HG03060 (cell line): ENCODE data around the gene NOP56.

Experiments
- ATAC-seq: cut with Tn5 transposase; IDR thresholded peaks from one replicate; pipeline ENCODE4 v1.9.1; 2021; ENCODE audit warnings: low read depth, moderate number of reproducible peaks; ENCODE audit not compliant: unreplicated experiment

The NOP56 gene

GRCh38 chr20:2640260-2640659 is 12.2 kb upstream of the NOP56 start:
- ATAC-seq: no peak

GRCh38 chr20:2640899-2641298 is 11.5 kb upstream of the NOP56 start:
- no peak for ATAC-seq

- no peak for ATAC-seq
These were observed 8.7 kb upstream of the NOP56 start for GRCh38 chr20:2643708-2644107.

GRCh38 chr20:2652724-2653555 is 508 bp downstream of the NOP56 start:
- peak; percentile 23 for ATAC-seq

GRCh38 chr20:2653556-2654383 is 1.3 kb downstream of the NOP56 start:
- no peak for ATAC-seq

GRCh38 chr20:2654384-2654822 is 2.0 kb downstream of the NOP56 start:
- no peak for ATAC-seq

GRCh38 chr20:2654831-2655230 is 2.4 kb downstream of the NOP56 start:
- ATAC-seq: no peak

- ATAC-seq: no peak
These were observed 3.1 kb downstream of the NOP56 start for GRCh38 chr20:2655331-2656116.

GRCh38 chr20:2656471-2657117 is 4.2 kb downstream of the NOP56 start:
- no peak for ATAC-seq

- ATAC-seq: no peak
These were observed 4.8 kb downstream of the NOP56 start for GRCh38 chr20:2657241-2657640.

GRCh38 chr20:2657674-2658073 is 5.2 kb downstream of the NOP56 start:
- ATAC-seq: no peak

GRCh38 chr20:2658414-2659354 is 6.3 kb downstream of the NOP56 start:
- no peak for ATAC-seq

- no peak for ATAC-seq
These were observed 7.1 kb downstream of the NOP56 start for GRCh38 chr20:2659547-2659946.

- ATAC-seq: no peak
These were observed 11.0 kb downstream of the NOP56 start for GRCh38 chr20:2663364-2663886.

GRCh38 chr20:2663887-2664719 is 11.7 kb downstream of the NOP56 start, which contains the start of gene IDH3B:
IDH3B (minus strand) TSS chr20:2664216; CDS start chr20:2664188, 28 bp downstream.
- peak; percentile 62 for ATAC-seq

- no peak for ATAC-seq
These were observed 19.5 kb downstream of the NOP56 start for GRCh38 chr20:2671977-2672376.

- no peak for ATAC-seq
These were observed 20.0 kb downstream of the NOP56 start for GRCh38 chr20:2672446-2672845.

- no peak for ATAC-seq
These were observed 21.0 kb downstream of the NOP56 start for GRCh38 chr20:2673453-2673852.
